GM23248 (cell line): ENCODE results near the gene CCDC183.

Experiments used
- EZH2 ChIP-seq: fragments of 200-600 bp; sonication (generic); IDR thresholded peaks from 2 replicates; pipeline ENCODE4 v1.6.1; 2018; ENCODE audit warnings: antibody characterized with exemption, mild to moderate bottlenecking; ENCODE audit not compliant: insufficient read depth, poor library complexity, severe bottlenecking
- EZH2phosphoT487 ChIP-seq: fragments of 200-600 bp; sonication (generic); IDR thresholded peaks from 2 replicates; pipeline ENCODE4 v1.6.1; 2018; ENCODE audit warnings: antibody characterized with exemption, moderate library complexity, mild to moderate bottlenecking, low read depth; ENCODE audit not compliant: insufficient read depth

- TF ChIP-seq EZH2 (no peak), EZH2phosphoT487 (no peak)
Observed at GRCh38 chr9:136831720-136832104, 35.6 kb downstream of the CCDC183 start.
